ENCODE data around the gene MRPL45.

DNA sequence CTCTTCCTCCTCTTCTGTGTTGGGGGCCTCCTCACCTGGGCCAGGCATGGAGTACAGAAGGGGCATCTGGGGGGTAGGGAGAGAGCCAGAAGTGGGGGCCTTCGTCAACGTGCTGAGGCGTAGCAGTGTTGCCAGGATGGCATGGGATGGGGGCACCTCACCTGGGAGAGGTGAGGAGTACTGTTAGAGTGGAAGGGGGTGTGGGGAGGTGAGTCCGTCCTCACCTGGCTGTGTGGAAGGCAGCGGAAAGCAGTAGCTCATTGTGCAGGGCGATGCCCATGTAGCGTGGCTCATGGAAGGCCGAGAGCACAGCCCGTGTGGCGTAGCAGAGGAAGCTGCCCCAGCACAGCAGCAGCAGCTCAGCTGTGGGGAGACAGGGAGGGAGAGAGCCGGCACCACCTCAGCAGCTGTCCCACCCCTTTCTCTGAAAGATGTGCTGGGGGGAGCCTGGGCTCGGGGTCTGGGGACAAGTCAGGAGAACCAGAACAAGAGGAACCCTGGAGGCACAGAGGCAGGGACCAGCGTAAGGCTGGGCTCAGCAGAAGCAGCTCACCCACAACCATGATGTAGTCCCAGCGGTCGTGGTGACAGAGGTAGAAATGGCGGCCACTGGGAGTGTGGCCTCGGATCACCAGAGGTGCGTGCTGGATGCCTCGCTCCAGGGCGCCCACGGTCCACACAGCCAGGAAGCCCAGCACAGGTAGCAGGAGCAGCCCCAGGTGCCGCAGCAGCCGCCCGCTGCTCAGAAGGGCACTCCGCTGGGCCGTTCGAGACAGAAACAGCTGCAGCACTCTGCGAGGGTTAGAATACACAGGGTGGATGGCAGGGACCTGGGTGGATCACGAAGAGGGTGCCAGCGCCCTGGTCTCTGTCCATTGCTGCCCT, 37.8 kb downstream of the MRPL45 start:
- no peak for TF ChIP-seq POLR2A (IDR thresholded peaks at IDR 0.05)
- TF ChIP-seq, protein P1, sequence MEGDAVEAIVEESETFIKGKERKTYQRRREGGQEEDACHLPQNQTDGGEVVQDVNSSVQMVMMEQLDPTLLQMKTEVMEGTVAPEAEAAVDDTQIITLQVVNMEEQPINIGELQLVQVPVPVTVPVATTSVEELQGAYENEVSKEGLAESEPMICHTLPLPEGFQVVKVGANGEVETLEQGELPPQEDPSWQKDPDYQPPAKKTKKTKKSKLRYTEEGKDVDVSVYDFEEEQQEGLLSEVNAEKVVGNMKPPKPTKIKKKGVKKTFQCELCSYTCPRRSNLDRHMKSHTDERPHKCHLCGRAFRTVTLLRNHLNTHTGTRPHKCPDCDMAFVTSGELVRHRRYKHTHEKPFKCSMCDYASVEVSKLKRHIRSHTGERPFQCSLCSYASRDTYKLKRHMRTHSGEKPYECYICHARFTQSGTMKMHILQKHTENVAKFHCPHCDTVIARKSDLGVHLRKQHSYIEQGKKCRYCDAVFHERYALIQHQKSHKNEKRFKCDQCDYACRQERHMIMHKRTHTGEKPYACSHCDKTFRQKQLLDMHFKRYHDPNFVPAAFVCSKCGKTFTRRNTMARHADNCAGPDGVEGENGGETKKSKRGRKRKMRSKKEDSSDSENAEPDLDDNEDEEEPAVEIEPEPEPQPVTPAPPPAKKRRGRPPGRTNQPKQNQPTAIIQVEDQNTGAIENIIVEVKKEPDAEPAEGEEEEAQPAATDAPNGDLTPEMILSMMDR (IDR thresholded peaks at IDR 0.05) = no peak

Measured in uterus (tissue), 2 donors.